ENCODE results near the gene SHC2.
"Not testable (repeated sequence)": the region's sequence is repeated elsewhere in the genome, so short reads cannot be mapped to it uniquely, and the experiment has no call there.

The SHC2 gene

GRCh38 chr19:418761-419671 lies 41.8 kb downstream of the SHC2 start:
- TF ChIP-seq CTCF (IDR thresholded peaks at IDR 0.05; ENCODE audit: insufficient read depth, low read depth, low read length, missing control alignments): no peak
- no peak overlapping the region for H3K4me3 ChIP-seq (ENCODE audit: low read depth, low read length)
- DNase-seq (ENCODE audit: low read depth): no peak

GRCh38 chr19:416416-416815 lies 44.4 kb downstream of the SHC2 start:
- TF ChIP-seq CTCF (IDR thresholded peaks at IDR 0.05; ENCODE audit: insufficient read depth, low read depth, low read length, missing control alignments): no peak
- no peak for DNase-seq (ENCODE audit: low read depth)
- no peak overlapping the region for H3K4me3 ChIP-seq (ENCODE audit: low read depth, low read length)

GRCh38 chr19:415292-415691 lies 45.5 kb downstream of the SHC2 start:
- no peak for TF ChIP-seq CTCF (IDR thresholded peaks at IDR 0.05; ENCODE audit: insufficient read depth, low read depth, low read length, missing control alignments)
- no peak for DNase-seq (ENCODE audit: low read depth)
- no peak overlapping the region for H3K4me3 ChIP-seq (ENCODE audit: low read depth, low read length)

GRCh38 chr19:413756-414420 lies 46.9 kb downstream of the SHC2 start:
- DNase-seq (ENCODE audit: low read depth): no peak
- TF ChIP-seq CTCF (IDR thresholded peaks at IDR 0.05; ENCODE audit: insufficient read depth, low read depth, low read length, missing control alignments): no peak
- no peak overlapping the region for H3K4me3 ChIP-seq (ENCODE audit: low read depth, low read length)

GRCh38 chr19:412356-413355 lies 48.2 kb downstream of the SHC2 start:
- TF ChIP-seq CTCF (IDR thresholded peaks at IDR 0.05; ENCODE audit: insufficient read depth, low read depth, low read length, missing control alignments): no peak
- no peak overlapping the region for H3K4me3 ChIP-seq (ENCODE audit: low read depth, low read length)
- no peak for DNase-seq (ENCODE audit: low read depth)

- no peak overlapping the region for H3K4me3 ChIP-seq (ENCODE audit: low read depth, low read length)
- no peak for TF ChIP-seq CTCF (IDR thresholded peaks at IDR 0.05; ENCODE audit: insufficient read depth, low read depth, low read length, missing control alignments)
- no peak for DNase-seq (ENCODE audit: low read depth)
Measured at GRCh38 chr19:411723-412355, 49.0 kb downstream of the SHC2 start.

- not testable (repeated sequence) for DNase-seq (ENCODE audit: low read depth); H3K4me3 ChIP-seq (ENCODE audit: low read depth, low read length)
Measured at GRCh38 chr19:411121-411722, 49.6 kb downstream of the SHC2 start.

All from GM12865 (cell line).